Endothelial cell (in vitro differentiated cells): Measurements from ENCODE around the gene SLIT1. TPM values are rescaled to one million over a fixed set of nuclear protein-coding genes. Genes with fewer than 3 reads are reported as not detected.

Experiments
- DNase-seq: peaks from one replicate; pipeline ENCODE4 v3.0.0; 2021; ENCODE audit warnings: low spot score
- H3K27ac Mint-ChIP-seq: one replicate; pipeline ENCODE4 v1.8.0; 2021; ENCODE audit warnings: mixed read lengths, inconsistent platforms; ENCODE audit not compliant: unreplicated experiment
- H3K27me3 Mint-ChIP-seq: one replicate; pipeline ENCODE4 v1.8.0; 2021; ENCODE audit warnings: mild to moderate bottlenecking, moderate library complexity, mixed read lengths, inconsistent platforms; ENCODE audit not compliant: unreplicated experiment
- H3K36me3 Mint-ChIP-seq: one replicate; pipeline ENCODE4 v1.8.0; 2021; ENCODE audit warnings: mild to moderate bottlenecking, low read depth, mixed read lengths, inconsistent platforms; ENCODE audit not compliant: unreplicated experiment
- H3K4me1 Mint-ChIP-seq: one replicate; pipeline ENCODE4 v1.8.0; 2021; ENCODE audit warnings: mild to moderate bottlenecking, mixed read lengths, inconsistent platforms; ENCODE audit not compliant: unreplicated experiment
- H3K4me3 Mint-ChIP-seq: one replicate; pipeline ENCODE4 v1.8.0; 2021; ENCODE audit warnings: mild to moderate bottlenecking, mixed read lengths, inconsistent platforms; ENCODE audit not compliant: unreplicated experiment
- H3K9me3 Mint-ChIP-seq: one replicate; pipeline ENCODE4 v1.8.0; 2021; ENCODE audit warnings: mixed read lengths, inconsistent platforms; ENCODE audit not compliant: unreplicated experiment
- CTCF ChIP-seq: fragments of 200-600 bp; sonication (generic); IDR thresholded peaks from one replicate; pipeline ENCODE4 v1.5.0; 2021; ENCODE audit warnings: antibody characterized with exemption; ENCODE audit not compliant: unreplicated experiment
- total RNA-seq: library from RNA; stranded (reverse); fragmentation: NEBNext Ultra II Directional; extraction: Animal tissue kit (Norgen Biotek cat#: 25700); gene quantifications from one replicate; pipeline ENCODE4 v1.2.1, GENCODE V29; 2021; ENCODE audit not compliant: unreplicated experiment

The SLIT1 gene
- total RNA-seq, 1 donor from 2014 or later = 0.54 TPM

GRCh38 chr10:97211229-97211628 lies 25.5 kb upstream of the SLIT1 start:
- Mint-ChIP-seq H3K4me3 (no peak overlapping the region), H3K36me3 (no peaks in the 10 kb centered on the region), H3K27me3 (peaks cover 3% of the 10 kb centered on the region), H3K4me1 (no peaks in the 10 kb centered on the region), H3K27ac (no peak overlapping the region), H3K9me3 (no peaks in the 10 kb centered on the region)
- no peak for DNase-seq
- no peak for TF ChIP-seq CTCF

DNA sequence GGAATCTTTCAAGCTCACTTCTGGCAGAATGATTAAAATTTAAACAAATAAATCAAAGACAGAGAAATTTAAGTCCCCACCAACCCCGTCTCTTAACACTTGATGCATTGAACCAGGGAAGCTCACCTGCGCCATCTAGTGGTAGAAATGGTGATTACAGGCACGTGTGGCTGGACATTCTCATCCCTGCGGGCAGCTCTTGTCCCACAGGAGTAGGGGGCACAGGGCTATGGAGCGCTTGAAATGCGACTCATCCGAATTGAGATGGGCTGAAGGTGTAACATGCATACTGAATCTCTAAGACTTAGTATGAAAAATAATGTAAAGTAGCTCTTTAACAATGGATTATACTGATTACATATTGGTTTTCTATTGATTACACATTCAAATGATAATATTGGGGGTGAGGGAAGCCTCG lies 24.8 kb upstream of the SLIT1 start:
- no peaks in the 10 kb centered on the region for H3K9me3 Mint-ChIP-seq
- no peak overlapping the region for H3K4me3 Mint-ChIP-seq
- H3K4me1 Mint-ChIP-seq = no peaks in the 10 kb centered on the region
- TF ChIP-seq CTCF = peak; percentile 99
- DNase-seq = peak; percentile 84
- no peak overlapping the region for H3K27ac Mint-ChIP-seq
- peaks cover 3% of the 10 kb centered on the region for H3K27me3 Mint-ChIP-seq
- no peaks in the 10 kb centered on the region for H3K36me3 Mint-ChIP-seq

- H3K4me3 Mint-ChIP-seq = no peak overlapping the region
- H3K36me3 Mint-ChIP-seq = no peaks in the 10 kb centered on the region
- no peaks in the 10 kb centered on the region for H3K27me3 Mint-ChIP-seq
- no peaks in the 10 kb centered on the region for H3K9me3 Mint-ChIP-seq
- H3K27ac Mint-ChIP-seq = no peak overlapping the region
- no peak for DNase-seq
- TF ChIP-seq CTCF = no peak
- no peaks in the 10 kb centered on the region for H3K4me1 Mint-ChIP-seq
These were observed 22.1 kb upstream of the SLIT1 start for GRCh38 chr10:97207756-97208346.

- H3K27me3 Mint-ChIP-seq = no peaks in the 10 kb centered on the region
- no peak for TF ChIP-seq CTCF
- H3K27ac Mint-ChIP-seq = no peak overlapping the region
- DNase-seq = no peak
- H3K36me3 Mint-ChIP-seq = no peaks in the 10 kb centered on the region
- no peaks in the 10 kb centered on the region for H3K4me1 Mint-ChIP-seq
- no peak overlapping the region for H3K4me3 Mint-ChIP-seq
- H3K9me3 Mint-ChIP-seq = no peaks in the 10 kb centered on the region
These were observed 21.4 kb upstream of the SLIT1 start for GRCh38 chr10:97207131-97207530.

DNA sequence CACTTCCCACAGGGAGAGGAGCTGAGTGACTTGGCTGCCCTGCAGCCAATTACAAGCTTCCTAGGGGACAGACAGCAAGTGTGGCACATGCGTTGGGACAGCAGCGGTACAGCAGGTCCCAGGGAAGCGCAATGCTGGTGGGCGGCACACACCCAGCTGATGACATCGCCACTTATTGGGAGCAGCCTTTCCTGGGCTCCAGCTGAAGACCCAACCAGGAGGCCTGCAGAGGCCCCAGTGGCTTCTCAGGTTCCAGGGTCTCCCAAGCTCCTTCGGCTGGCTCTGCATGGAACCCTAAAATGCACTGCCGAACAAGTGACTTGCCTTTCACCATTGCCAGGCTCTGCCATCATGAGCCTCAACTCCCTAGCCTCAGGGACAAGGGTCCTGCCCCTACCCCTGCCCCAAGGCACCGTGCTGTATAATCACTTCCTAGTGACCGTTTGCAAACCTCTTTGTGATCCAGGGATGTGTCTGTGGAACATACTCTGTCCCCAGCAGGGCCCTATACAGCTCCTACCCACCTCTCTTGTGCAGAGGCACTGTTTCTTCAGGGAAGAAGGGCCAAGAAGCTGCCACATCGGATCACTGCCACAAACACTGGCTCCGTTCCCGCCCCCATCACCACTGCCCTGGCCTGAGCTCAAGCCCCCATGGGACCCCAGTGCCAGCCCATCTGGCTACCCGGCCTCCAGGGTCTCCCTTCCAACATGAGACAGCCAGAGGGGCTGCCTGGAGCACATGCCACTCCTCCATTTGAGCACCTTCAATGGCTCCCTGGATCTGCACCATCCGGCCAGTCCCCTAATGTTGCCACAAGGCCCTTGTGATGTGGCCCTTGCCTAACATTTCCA lies 19.3 kb upstream of the SLIT1 start:
- H3K9me3 Mint-ChIP-seq = no peaks in the 10 kb centered on the region
- no peaks in the 10 kb centered on the region for H3K4me1 Mint-ChIP-seq
- no peaks in the 10 kb centered on the region for H3K36me3 Mint-ChIP-seq
- H3K27me3 Mint-ChIP-seq = no peaks in the 10 kb centered on the region
- TF ChIP-seq CTCF = no peak
- DNase-seq = no peak
- no peak overlapping the region for H3K27ac Mint-ChIP-seq
- H3K4me3 Mint-ChIP-seq = no peak overlapping the region
